Head of caudate nucleus (tissue), 42 donors: ENCODE data around the gene MTX2.

ENCODE experiments used
- DNase-seq, 42 donors: peaks; one replicate each; pipeline versions ENCODE4 v3.0.0 to v3.0.0-alpha.2; 2020 to 2021; ENCODE audit warnings: mixed read lengths in 7 of 42
- intact Hi-C: fragments of 100-400 bp; cut with DNase I; formaldehyde crosslinking; loops from one replicate; pipeline ENCODE4 v1.15.0; 2022

Gene MTX2

DNA sequence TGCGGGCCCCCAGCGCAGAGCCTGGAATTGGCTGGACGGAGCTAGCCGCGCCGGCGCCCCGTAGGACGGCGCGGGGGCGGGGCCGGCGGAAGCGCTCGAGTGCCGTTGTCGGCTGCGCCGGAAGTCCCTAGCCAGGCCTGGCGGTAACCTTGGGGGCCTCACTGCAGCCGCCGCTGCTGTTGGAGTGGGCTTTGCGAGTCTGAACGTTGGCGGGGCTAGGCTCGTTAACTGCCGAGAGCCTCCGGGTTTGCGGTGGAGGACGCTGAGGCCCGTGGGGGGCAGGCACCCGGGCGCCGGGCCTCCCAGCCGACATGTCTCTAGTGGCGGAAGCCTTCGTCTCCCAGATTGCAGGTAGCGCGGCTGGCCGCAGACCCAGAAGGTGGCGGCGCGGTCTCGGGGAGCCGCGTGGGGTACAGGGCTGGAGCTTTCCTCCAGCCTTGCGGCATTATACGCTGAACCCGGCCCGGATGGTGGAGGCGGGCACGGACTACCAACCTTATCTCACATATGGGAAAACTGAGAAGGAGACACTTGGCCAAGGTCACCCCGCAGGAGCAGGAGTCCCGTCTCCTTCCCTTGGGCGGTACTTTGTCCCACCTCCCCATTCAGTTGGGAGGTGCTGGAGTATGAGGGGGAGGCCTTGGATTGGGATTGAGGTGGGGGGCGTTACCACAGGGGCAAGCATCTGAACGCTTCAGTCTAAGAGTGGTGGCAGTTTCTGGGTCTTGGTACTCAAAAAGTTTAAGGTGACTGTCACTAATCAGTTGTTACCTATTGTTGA is at the start of gene MTX2:
Gene MTX2 (plus strand): TSS at position 124 of the 781 bp plus-strand sequence. CDS start 188 bp downstream, at position 312.
- intact Hi-C loops = no loop called here
- peak; percentile 27 to 88 (median 76) for DNase-seq

- intact Hi-C loops = no loop called here
- no peak for DNase-seq
Observed at GRCh38 chr2:176227874-176228273, 41.4 kb upstream of the MTX2 start.

DNA sequence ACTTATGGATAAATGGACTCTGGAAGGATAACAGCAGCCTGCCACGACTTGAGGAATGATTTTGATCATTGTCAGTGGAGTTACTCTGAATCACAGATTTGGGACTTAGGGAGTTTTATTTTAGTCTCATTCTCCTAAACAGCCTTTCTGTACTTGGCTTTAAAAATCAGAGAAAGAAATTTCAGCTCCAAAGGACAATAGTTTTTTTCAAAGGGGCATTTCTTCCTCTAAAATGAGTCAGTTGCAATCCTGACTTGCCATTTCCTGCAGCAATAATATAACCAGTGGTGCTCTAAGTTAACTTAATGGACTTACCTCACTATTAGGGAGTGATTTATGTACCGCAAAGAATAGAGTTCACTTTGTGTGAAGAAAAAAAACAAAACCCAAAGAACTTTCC is 35.1 kb upstream of the MTX2 start:
- no peak for DNase-seq
- intact Hi-C loops = no loop called here

DNA sequence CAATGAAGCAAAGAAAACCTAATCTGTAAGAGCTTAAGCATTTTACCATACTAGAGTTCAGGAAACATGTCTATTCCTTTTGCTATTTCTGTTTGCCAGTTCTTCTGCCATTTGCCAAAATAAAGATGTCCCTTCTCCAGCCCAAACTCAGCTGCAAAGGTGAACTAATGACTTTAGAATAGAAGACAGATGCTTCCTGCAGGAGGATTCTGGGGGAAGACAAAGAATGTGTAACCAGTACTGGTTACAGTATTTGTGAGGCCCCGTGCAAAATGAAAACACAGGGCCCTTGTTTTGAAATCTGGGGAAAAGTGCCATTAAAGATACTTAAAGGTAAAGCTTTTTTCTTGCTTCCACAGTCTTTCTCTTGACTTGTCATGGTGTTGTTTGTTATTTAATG is 34.3 kb upstream of the MTX2 start:
- no peak for DNase-seq
- intact Hi-C loops = no loop called here

DNA sequence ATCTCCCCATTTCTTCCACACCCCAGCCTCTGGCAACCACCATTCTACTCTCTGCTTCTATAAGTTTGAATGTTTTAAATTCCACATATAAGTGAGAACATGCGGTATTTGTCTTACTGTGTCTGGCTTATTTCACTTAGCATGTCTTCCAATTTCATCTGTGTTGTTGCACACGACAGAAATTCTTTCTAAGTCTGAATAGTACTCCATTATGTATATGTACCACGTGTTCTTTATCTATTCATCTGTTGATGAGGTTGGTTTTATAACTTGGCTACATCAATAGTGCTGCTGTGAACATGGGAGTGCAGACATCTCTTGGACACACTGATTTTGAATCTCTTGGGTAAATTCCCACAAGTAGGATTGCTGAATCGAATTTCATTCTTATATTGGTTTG is 31.8 kb upstream of the MTX2 start:
- intact Hi-C loops = no loop called here

DNA sequence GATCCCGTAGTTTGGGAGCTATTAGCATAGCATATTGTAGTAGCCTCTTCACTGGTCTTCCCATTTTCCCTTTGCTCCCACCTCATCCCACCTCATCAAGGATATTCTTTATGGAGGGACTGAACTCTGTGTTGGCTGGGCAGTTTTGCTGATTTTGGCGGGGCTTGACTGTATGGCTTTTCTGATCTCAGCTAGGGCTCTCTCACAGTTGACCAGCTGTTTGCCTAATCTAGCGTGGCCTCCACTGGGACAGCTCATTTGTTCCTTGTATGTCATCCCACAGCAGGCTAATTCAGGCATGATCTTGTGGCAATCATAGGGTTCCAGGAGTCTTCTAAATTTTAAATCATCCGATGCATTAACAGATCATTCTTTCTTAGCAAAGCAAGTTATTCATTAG is 30.2 kb upstream of the MTX2 start:
- DNase-seq = no peak
- intact Hi-C loops = no loop called here

More for the DNA sequence above, 31.8 kb upstream of the MTX2 start:
- DNase-seq = no peak

DNA sequence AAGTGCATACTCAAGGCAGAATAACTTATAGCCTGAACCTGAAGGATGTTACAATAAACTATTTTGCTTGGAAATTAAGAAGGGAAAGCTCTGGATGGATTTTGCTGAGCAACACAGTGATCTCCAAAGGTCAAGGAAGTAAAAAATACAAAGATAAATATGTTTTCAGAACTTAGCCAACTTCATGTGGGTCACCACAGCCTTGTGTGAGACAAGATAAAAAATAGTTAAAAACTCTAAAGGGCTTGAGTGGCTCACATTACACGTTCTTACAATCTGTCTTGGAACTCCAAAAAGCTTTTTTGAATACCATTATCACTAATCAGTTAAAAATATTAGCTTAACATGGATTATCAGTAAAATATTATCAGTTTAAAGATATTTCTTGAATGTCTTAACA is 28.9 kb upstream of the MTX2 start:
- intact Hi-C loops = no loop called here
- no peak for DNase-seq

DNA sequence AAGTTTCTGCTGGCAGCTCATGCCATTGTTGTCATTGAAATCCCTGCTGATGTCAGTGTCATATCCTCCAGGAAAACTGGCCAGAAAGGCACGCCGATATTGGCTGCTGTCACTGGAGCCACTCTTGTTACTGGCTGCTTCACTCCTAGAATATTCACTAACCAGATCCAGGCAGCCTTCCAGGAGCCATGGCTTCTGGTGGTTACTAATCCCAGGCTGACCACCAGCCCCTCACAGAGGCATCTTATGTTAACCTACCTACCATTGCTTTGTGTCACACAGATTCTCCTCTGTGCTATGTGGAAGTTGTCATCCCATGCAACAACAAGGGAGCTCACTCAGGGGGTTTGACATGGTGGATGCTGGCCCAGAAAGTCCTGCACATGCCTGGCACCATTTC is 27.0 kb upstream of the MTX2 start:
- peak in 12 of 42 donors; percentile 2 to 36 (median 14) for DNase-seq
- intact Hi-C loops = no loop called here

GRCh38 chr2:176246331-176246730 is 22.9 kb upstream of the MTX2 start:
- intact Hi-C loops = no loop called here
- DNase-seq = peak in 41 of 42 donors; percentile 4 to 72 (median 42)

DNA sequence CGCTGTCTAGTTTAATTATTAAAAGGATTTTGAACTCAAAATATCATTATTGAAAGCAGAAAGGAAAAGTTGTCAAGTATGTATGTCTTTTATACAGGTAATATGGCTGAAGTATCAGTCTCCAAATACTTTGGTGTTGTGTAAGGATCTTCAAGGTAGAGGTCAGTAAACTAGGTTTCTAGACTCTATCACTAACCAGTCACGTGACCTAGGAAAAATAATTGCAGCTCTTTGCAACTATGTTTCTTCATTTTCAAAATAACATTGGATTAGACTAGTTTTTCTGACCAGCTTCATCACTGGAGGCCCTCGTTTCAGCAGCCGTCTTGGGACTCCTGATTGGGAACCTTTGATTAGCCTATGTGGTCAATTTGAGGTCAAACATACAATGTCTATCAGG is 21.4 kb upstream of the MTX2 start:
- DNase-seq = no peak
- intact Hi-C loops = no loop called here

DNA sequence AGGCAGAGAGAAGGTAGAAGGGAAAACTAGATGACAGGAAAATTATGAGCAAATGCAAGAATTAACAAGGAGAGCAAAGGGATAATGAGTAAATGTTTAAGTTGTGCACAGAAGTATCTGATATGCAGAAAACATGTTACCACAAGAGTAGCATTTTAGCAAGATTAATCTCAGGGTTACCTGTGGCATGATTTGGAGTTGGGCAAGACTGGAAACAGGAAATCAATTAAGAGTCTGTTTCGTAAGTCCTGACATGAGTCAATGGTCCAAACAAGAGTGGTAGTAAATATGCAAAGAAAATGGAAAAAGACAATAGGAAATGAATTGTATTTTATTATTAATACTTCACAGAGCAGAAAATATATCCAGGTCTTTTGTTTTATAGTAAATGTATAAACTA is 17.3 kb upstream of the MTX2 start:
- DNase-seq = no peak
- intact Hi-C loops = no loop called here

- no peak for DNase-seq
- intact Hi-C loops = no loop called here
Observed at GRCh38 chr2:176260689-176261088, 8.6 kb upstream of the MTX2 start.

DNA sequence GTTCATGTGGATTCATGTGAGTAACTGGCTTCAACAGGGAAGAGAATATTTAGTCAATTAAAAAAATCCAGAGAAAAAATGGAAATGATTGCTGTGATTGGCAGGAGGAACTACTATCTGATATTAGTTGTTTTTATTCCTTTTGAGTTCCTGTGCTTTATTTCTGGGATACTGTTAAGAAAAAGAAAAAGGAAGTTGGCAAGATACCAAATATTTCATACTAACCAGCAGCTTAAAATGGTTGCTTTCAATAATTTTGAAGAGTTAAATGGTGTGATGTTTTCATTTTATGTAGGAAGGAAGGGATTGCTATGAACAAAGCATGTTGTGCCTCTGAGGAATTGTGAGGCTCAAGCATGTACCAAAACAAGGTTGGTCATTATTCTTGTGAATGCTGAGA is 8.1 kb upstream of the MTX2 start:
- no peak for DNase-seq
- intact Hi-C loops = no loop called here

- intact Hi-C loops = no loop called here
- DNase-seq = no peak
Observed at GRCh38 chr2:176268976-176269318, 295 bp upstream of the MTX2 start.

DNA sequence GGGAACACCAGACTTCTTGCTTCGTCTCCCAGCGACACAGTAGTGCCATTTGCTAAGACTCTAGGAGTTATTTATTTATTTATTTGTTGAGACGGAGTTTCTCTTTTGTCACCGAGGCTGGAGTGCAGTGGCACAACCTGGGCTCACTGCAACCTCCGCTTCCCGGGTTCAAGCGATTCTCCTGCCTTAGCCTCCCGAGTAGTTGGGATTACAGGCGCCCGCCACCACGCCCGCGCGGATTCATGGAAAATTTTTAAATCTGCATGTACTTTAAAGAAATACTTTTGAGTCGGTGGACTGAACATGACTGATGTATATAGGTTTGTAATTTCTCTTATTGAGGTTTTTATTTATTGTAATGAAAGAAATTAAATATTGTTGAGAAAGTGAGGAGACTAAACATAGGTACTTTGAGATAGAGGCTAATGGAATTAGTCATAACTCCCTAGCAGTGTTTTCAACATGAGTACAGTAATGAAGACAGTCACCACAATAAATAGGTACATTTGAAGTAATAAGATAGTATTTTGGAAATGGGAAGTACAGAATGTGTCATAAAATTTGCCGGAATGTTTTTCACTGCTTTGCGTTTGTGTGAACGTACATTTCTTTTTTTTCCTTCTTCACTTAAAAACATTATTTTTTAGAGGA is 983 bp downstream of the MTX2 start:
- no peak for DNase-seq
- intact Hi-C loops = no loop called here

DNA sequence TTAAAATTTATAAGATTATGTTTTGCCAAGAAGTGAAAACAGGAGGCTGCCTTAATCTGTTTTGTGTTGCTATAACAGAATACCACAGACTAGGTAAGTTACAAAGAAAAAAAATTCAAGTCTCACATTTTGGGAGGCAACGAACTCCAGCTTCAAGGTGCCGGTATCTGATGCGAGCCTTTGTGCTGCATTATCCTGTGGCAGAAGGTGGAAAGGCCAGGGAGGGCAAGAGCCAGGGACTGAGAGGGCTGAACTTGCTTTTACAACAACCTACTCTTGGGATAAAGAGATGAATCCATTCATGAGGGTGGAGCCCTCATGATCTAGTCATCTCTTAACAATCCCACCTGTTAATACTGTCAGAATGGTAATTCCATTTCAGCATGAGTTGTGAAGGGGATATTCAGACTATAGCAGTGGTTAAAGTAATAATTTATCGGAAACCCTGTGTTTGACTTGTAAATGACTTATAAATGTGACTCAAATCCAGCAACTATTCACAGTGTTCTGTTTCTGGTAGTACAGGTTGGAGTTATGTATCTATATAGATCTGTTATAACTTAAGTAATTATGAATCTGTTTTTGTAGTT is 3.7 kb downstream of the MTX2 start:
- intact Hi-C loops = no loop called here
- DNase-seq = no peak

DNA sequence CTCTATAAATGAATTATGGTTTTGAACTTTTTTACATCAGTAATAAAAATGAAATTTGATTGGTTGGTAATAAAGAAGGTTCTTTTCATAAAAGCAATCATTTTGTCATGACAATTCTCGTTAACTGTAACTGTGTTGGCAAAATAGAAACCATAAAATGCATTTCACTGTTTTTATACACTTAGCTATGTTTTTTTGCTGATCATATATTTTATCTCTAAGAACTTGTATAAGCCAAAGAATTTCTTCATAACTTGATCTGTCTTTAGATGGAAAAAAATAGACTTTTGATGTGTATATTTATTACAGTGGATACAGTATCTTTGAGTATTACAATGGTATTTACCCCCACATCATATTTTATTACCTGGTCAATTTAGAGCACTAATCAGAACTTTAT is 9.7 kb downstream of the MTX2 start:
- intact Hi-C loops = no loop called here
- DNase-seq = no peak

GRCh38 chr2:176280156-176280555 is 10.9 kb downstream of the MTX2 start:
- intact Hi-C loops = no loop called here
- DNase-seq = no peak

DNA sequence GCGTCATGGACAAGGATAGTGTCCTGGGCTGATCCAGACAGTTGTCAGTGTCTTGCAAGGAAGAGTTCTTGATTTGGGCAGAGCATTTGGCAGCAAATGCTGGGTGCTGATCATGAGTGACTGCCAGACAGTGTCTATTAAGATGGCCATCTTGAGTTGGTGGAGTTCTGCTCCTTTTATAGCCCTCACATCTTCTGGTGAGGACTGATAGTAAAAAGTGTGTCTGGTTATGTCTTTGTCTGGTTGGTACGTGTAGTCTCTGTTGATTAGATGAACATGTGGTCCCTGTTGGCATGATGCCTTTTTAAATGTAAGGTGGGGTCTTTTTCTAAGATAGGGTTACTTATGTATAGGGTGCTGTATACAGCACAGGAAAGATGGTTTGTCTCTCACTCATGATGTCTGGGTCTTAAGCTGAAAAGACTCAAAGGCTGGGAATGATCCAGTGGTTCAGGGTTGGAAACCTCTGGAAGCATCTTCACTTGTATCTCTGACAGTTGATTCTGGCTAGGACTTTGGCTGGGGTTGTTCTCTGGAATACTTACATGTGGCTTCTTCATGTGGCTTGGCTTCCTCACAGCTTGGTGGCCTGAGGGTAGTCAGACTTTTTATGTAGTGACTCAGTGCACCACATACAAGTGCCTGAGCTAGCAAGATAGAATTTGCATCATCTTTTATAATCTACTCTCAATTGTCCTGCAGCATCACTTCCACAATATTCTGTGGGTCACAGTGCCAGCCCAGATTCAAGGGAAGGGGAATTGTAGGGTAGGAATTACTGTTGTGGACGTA is 11.8 kb downstream of the MTX2 start:
- intact Hi-C loops = no loop called here
- DNase-seq = no peak
